CD4-positive, alpha-beta T cell treated with Interleukin-12 subunit alpha and Interleukin-12 subunit beta, for 1 hour (primary cell): ENCODE data around the gene XRN1.
"Not testable (repeated sequence)": the region's sequence is repeated elsewhere in the genome, so short reads cannot be mapped to it uniquely, and the experiment has no call there.

Experiments used
- DNase-seq: peaks from one replicate; pipeline ENCODE4 v3.0.0-alpha.2; 2020

The XRN1 gene

GRCh38 chr3:142447852-142448823 lies at the start of gene XRN1:
Gene XRN1 (minus strand): TSS chr3:142448037. CDS start chr3:142447944, 93 bp downstream.
- peak; percentile 96 for DNase-seq

DNA sequence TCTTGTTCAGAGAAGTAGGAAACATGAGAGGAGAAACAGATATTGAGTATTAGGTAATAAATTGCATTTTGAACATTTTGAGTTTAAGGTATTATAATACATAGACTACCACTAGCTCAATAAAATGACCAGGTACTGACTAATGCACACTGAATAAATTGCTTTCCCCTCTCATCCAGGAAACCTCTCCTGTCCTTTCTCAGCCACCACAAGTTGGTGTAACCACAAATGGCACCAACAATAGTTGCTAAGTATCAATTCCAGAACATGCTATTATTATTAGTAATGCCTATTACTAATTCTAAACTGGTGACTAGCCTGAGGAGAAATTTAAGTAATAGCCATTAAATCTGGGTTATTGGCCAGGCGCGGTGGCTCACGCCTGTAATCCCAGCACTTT lies 47.3 kb upstream of the XRN1 start:
- DNase-seq: no peak

- no peak for DNase-seq
Observed at GRCh38 chr3:142492184-142492583, 44.3 kb upstream of the XRN1 start.

DNA sequence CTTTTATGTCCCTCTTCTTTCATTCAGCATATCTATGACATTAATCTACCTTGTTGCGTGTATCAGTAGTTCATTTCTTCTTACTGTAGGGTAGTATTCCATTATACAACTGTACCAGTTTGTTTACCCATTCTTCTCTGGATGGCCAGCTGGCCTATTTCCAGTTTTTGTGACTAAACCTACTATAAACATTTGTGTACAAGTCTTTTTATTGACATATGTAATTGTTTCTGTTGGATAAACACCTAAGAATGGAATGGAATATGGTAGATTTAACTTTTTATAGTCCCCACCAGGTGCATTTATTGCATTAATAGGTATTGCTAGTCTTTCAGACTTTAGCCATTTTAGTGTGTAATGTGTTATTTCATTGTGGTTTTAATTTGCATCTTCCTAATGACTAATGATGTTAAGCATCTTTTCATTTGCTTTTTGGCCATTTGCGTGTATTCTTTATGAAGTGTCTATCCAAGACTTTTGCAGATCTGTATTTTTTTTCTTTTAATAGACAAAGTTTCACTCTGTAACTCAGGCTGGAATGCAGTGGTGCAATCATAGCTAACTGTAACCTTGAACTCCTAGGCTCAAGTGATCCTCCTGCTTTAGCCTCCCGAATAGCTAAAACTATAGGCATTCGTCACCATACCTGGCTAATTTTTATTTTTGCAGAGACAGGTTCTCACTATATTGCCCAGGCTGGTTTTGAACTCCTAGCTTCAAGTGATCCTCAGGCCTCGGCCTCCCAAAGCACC lies 41.9 kb upstream of the XRN1 start:
- no peak for DNase-seq

- DNase-seq: no peak
Observed at GRCh38 chr3:142484912-142485435, 37.1 kb upstream of the XRN1 start.

GRCh38 chr3:142481196-142481595 lies 33.4 kb upstream of the XRN1 start:
- no peak for DNase-seq

DNA sequence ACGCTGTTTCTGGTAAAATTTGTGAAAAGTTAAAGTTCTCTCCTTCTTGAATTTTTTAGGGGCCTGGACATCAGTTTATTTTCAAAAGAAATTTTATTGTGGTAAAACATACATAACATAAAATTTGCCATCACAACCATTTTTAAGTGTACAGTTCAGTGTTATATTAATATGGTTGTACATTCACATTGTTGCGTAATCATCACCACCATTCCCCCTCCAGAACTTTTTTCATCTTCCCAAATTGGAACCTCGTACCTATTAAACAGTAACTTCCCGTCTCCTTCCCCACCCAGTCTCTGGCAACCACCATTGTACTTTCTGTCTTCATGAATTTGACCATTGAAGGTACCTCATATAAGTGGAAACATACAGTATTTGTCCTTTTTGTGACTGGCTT lies 23.0 kb upstream of the XRN1 start:
- no peak for DNase-seq

- no peak for DNase-seq
Observed at GRCh38 chr3:142468456-142468855, 20.6 kb upstream of the XRN1 start.

- DNase-seq: no peak
Observed at GRCh38 chr3:142467768-142468167, 19.9 kb upstream of the XRN1 start.

DNA sequence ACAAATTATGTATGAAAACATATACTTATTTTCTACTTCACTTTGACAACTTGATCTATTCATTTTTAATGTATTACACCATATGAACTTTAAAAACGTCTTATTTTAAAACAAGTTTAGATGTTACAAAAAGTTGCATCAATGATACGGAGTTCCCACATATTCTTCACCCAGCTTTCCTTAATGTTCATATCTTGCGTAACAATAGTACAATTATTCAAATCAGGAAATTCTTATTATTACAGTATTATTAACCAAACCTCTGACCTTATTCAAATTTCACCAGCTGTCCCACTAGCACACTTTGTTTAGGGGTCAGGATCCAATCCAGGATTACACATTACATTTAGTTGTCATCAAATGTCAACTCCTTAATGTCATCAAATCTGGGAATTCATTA lies 12.9 kb upstream of the XRN1 start:
- DNase-seq: no peak

DNA sequence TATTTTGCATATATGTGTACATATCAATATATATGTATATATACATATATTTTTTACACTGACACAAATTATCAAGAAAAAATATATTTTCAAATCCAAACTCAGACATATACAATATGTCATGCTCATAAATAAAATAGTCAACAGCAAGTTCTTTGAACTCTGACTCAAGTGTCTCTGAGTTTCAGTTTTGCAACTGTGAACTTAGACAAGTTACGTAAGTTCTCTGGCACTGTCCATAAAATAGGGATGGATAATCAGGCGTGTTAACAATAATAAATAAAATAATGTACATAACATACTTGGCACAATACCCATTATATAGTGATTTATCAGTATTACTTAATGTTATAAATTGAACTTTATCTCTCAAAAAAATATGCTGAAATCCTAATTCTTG lies 12.1 kb upstream of the XRN1 start:
- DNase-seq: no peak

DNA sequence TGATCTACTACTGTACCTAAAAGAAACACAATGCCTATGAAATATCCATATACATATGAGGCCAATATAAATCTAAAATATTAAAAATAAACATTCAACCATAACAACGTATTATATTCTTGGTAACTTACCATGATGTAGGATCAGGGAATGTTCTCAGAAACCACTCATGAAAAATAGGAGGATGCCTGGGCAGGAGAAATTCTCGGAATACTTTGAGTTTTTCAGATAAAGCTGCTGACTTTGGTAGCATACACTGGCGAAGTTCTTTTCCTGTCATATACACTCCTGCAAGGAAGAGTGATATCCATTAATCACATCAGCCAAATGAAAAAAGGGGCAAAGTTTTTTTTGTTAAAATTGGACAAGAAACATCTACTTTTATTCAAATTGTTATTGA lies 11.3 kb upstream of the XRN1 start:
- DNase-seq: no peak

DNA sequence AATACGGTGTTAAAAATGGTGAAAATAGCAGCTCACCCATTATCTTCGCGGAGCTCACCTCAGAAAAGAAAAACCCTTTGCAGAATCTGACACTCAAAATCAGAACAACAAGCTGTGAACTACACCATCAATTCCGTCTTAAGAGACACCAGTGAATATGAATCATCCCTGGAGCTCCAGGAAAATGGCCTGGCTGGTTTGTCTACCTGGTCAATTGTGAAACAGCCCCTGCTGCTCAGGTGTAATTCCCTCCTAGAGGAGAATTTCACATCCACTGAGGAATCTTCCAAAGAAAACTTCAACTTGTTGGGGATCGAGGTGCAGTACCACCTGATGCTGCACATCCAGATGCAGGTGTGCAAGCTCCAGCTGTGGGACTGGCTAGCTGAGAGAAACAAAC lies 3.0 kb upstream of the XRN1 start:
- DNase-seq: no peak

DNA sequence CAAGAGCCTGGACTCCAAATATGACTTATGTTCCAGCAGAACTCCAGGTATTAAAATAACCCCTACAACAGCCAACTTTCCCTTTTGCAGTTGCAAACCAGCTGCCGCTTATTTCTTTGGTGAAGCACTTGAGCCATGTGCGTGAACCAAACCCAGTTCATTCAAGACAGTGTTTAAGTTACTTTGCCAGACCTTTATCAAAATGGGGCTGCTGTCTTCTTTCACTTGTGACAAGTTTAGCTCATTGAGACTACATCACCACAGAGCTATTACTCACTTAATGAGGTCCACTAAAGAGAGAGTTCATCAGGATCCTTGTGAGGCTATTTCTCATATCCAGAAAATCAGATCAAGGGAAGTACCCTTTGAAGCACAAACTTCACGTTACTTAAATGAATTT lies 2.4 kb upstream of the XRN1 start:
- no peak for DNase-seq

DNA sequence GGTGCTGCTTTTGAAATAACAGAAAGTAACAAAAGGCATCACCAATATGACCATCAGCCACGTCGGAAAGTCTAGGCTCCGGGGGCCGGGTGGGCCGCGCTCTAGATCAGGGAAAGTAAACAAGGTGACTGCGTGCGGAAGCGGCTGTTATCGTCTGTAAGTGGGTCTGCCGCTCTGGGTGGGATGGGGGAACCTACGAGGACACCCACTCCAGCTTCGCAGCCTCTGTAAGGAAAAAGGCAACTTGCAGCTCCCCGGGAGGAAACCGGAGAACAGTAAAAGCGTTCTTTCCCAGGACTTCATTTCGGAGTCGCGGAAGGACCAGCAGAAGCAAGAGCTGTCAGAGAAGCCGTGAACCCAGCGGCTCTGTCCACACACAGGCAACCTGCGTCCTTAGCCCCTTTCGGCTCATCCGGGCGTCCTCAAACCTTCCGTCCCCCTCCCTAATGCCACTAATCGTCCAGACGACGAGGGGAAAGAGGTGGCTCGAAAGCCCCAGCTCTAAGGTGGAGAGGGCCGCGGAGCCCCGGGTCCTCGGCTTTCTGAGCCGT lies 461 bp downstream of the XRN1 start:
- peak; percentile 56 for DNase-seq

- peak; percentile 24 for DNase-seq
Observed at GRCh38 chr3:142445816-142446254, 2.0 kb downstream of the XRN1 start.

- no peak for DNase-seq
Observed at GRCh38 chr3:142444343-142444742, 3.5 kb downstream of the XRN1 start.

DNA sequence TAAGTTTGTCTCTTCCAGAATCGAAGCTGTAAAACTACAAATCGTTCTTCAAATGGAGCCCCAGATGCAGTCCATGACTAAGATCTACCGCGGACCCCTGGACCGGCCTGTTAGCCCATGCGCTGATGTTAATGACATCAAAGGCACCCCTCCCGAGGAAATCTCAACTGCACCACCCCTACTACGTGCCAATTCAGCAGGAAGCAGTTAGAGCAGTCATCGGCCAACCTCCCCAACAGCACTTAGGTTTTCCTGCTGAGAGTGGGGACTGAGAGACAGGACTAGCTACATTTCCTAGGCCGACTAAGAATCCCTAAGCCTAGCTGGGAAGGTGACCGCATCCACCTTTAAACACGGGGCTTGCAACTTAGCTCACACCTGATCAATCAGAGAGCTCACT lies 4.8 kb downstream of the XRN1 start:
- DNase-seq: not testable (repeated sequence)

DNA sequence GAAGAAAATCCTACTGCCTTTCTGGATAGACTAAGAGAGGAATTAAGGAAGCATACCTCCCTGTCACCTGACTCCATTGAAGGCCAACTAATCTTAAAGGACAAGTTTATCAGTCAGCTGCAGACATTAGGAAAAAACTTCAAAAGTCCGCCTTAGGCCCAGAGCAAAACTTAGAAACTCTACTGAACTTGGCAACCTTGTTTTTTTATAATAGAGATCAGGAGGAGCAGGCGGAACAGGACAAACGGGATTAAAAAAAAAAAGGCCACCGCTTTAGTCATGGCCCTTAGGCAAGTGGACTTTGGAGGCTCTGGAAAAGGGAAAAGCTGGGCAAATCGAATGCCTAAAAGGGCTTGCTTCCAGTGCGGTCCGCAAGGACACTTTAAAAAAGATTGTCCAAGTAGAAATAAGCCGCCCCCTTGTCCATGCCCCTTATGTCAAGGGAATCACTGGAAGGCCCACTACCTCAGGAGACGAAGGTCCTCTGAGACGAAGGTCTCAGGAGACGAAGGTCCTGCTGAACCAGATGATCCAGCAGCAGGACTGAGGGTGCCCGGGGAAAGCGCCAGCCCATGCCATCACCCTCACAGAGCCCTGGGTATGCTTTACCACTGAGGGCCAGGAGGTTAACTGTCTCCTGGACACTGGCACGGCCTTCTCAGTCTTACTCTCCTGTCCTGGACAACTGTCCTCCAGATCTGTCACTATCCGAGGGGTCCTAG lies 8.2 kb downstream of the XRN1 start:
- not testable (repeated sequence) for DNase-seq

GRCh38 chr3:142438096-142438495 lies 9.7 kb downstream of the XRN1 start:
- not testable (repeated sequence) for DNase-seq

- DNase-seq: no peak
Observed at GRCh38 chr3:142436951-142437585, 10.8 kb downstream of the XRN1 start.

DNA sequence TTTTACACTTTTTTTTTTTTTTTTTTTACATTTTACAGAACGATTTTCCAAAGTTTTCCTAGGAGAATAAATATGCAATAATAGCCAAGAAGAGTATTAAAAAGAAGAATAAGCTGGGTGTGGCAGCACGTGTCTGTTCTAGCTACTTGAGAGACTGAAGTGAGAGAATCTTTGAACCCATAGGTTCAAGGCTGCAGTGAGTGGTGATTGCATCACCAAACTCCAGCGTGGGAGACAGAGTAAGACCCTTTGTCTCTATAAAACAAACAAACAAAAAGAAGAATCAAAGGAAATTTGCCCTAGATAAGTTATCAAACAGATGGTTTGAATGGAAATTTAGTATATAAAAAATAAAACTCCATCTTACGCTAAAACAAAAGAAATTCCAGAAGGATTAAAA lies 13.3 kb downstream of the XRN1 start:
- DNase-seq: no peak
